SK-N-SH (cell line): ENCODE measurements around the gene RPL29. TPM values are rescaled to one million over a fixed set of nuclear protein-coding genes. Genes with fewer than 3 reads are reported as not detected.
"Not testable (repeated sequence)": the region's sequence is repeated elsewhere in the genome, so short reads cannot be mapped to it uniquely, and the experiment has no call there.

Source experiments
- CTCF ChIA-PET: fragments of 300-600, 350-600 bp; formaldehyde crosslinking; extraction: SDS; loops from one replicate; lab custom pipeline; 2021; lab: Yijun Ruan, JAX
- POLR2A ChIA-PET: fragments of 350-600 bp; sonication (Branson Sonifier 250); formaldehyde crosslinking; extraction: SDS; loops from one replicate; lab custom pipeline; 2020; ENCODE audit warnings: antibody characterized with exemption, inconsistent platforms; lab: Yijun Ruan, JAX
- DNase-seq: peaks from one replicate; pipeline ENCODE4 v3.0.0; 2012
- H2AFZ ChIP-seq: fragments of 200-600 bp; sonication (generic); 2 replicates; pipeline ENCODE4 v1.8.1; 2016; ENCODE audit warnings: antibody characterized with exemption, mild to moderate bottlenecking, low read depth
- H3F3A ChIP-seq: fragments of 200-600 bp; sonication (generic); replicated peaks from 2 replicates; pipeline ENCODE3; 2016; ENCODE audit warnings: antibody characterized with exemption, mild to moderate bottlenecking; ENCODE audit not compliant: insufficient read depth
- H3K27ac ChIP-seq, 2 experiments: fragments of 200-500 bp in 1 of 2; fragments of 200-600 bp in 1 of 2; sonication (Bioruptor generic) in 1 of 2; sonication (generic), shearing (Covaris generic) in 1 of 2; 2 replicates each; pipeline versions ENCODE4 v1.5.1 to v1.6.1; 2014 to 2016; ENCODE audit warnings: low read depth in 2 of 2, inconsistent platforms in 1 of 2, low read length in 1 of 2, mild to moderate bottlenecking in 1 of 2, mixed read lengths in 1 of 2
- H3K27me3 ChIP-seq: fragments of 200-600 bp; sonication (generic), shearing (Covaris generic); 2 replicates; pipeline ENCODE4 v1.6.1; 2016; ENCODE audit warnings: mixed run types; ENCODE audit not compliant: insufficient read depth
- H3K36me3 ChIP-seq, 2 experiments: fragments of 200-500 bp in 1 of 2; fragments of 200-600 bp in 1 of 2; sonication (Bioruptor generic) in 1 of 2; sonication (generic) in 1 of 2; replicated peaks in 1 of 2; 2 replicates each; pipeline versions ENCODE3 to v1.5.1; 2014 to 2016; ENCODE audit warnings: low read length in 1 of 2, mild to moderate bottlenecking in 1 of 2; ENCODE audit not compliant: insufficient read depth in 2 of 2, control insufficient read depth in 1 of 2
- H3K4me1 ChIP-seq, 2 experiments: fragments of 200-500 bp in 1 of 2; fragments of 200-600 bp in 1 of 2; sonication (Bioruptor generic) in 1 of 2; sonication (generic), shearing (Covaris generic) in 1 of 2; 2 replicates each; pipeline versions ENCODE4 v1.5.1 to v1.6.1; 2014 to 2016; ENCODE audit warnings: low read depth in 1 of 2, low read length in 1 of 2, mixed run types in 1 of 2; ENCODE audit not compliant: insufficient read depth in 2 of 2, control insufficient read depth in 1 of 2
- H3K4me2 ChIP-seq: fragments of 200-600 bp; sonication (generic), shearing (Covaris generic); 2 replicates; pipeline ENCODE4 v1.6.1; 2017; ENCODE audit warnings: mixed run types
- H3K4me3 ChIP-seq, 2 experiments: fragments of 200-500 bp in 1 of 2; fragments of 200-600 bp in 1 of 2; sonication (Bioruptor generic) in 1 of 2; sonication (generic), shearing (Covaris generic) in 1 of 2; 2 replicates each; pipeline versions ENCODE4 v1.5.1 to v1.8.1; 2014 to 2016; ENCODE audit warnings: low read depth in 2 of 2, inconsistent platforms in 1 of 2, low read length in 1 of 2, mild to moderate bottlenecking in 1 of 2, mixed read lengths in 1 of 2, moderate library complexity in 1 of 2
- H3K79me2 ChIP-seq: fragments of 200-600 bp; sonication (generic); 2 replicates; pipeline ENCODE4 v1.8.1; 2017; ENCODE audit warnings: mild to moderate bottlenecking; ENCODE audit not compliant: insufficient read depth
- H3K9ac ChIP-seq: fragments of 200-600 bp; sonication (generic); 2 replicates; pipeline ENCODE4 v1.6.1; 2017; ENCODE audit warnings: mixed run types
- H3K9me2 ChIP-seq: fragments of 200-600 bp; sonication (generic); 2 replicates; pipeline ENCODE4 v1.6.1; 2017; ENCODE audit warnings: mixed run types
- H3K9me3 ChIP-seq: fragments of 200-600 bp; sonication (generic); 2 replicates; pipeline ENCODE4 v1.6.1; 2017; ENCODE audit warnings: mixed run types, mild to moderate bottlenecking, moderate library complexity
- H4K20me1 ChIP-seq: fragments of 200-600 bp; sonication (generic); 2 replicates; pipeline ENCODE4 v1.6.1; 2017; ENCODE audit warnings: mild to moderate bottlenecking, mixed run types; ENCODE audit not compliant: insufficient read depth
- EP300 ChIP-seq, 2 experiments: IDR thresholded peaks; 2 replicates each; pipeline versions ENCODE4 v1.4.0 to v1.6.1; 2012; ENCODE audit warnings: borderline replicate concordance in 1 of 2, low read depth in 1 of 2, low read length in 1 of 2
- NFIC ChIP-seq: IDR thresholded peaks from 2 replicates; pipeline ENCODE4 v1.4.0; 2012; ENCODE audit warnings: borderline replicate concordance
- REST ChIP-seq: IDR thresholded peaks from 2 replicates; pipeline ENCODE4 v1.6.1; 2012; ENCODE audit warnings: mild to moderate bottlenecking, low read depth, low read length, moderate library complexity
- SMC3 ChIP-seq: IDR thresholded peaks from 2 replicates; pipeline ENCODE4 v1.6.1; 2012; ENCODE audit warnings: low read depth, low read length, improper control_type of control experiment
- WGBS: methylation state at CpG from one replicate; pipeline ENCODE4 v1.1.6; 2017; ENCODE audit warnings: low lambda C conversion rate; 5-methylcytosine and 5-hydroxymethylcytosine counted together
- polyA plus RNA-seq, 3 experiments: library from polyadenylated mRNA; depleted of rRNA; stranded (reverse); fragments of >200 nt; gene quantifications; 2 replicates each; pipeline ENCODE4 v1.2.3, GENCODE V29; 2012

Gene RPL29
- polyA plus RNA-seq, 1 of the 3 experiments (the other 2 are of a cell fraction): 3,173 TPM

GRCh38 chr3:52044869-52045619 is 49.3 kb upstream of the RPL29 start (continued):
- TF ChIP-seq REST (no peak), SMC3 (no peak)

GRCh38 chr3:52043750-52044149 is 48.1 kb upstream of the RPL29 start:
- Histone ChIP-seq H3F3A (peaks cover 18% of the 10 kb centered on the region), H3K9ac (no peak overlapping the region), H4K20me1 (no peaks in the 10 kb centered on the region), H3K4me2 (no peak overlapping the region), H3K27me3 (no peaks in the 10 kb centered on the region), H3K79me2 (peaks cover 8% of the 10 kb centered on the region; the same call in 1 of the 2 replicates), H2AFZ (no peak overlapping the region), H3K9me3 (no peaks in the 10 kb centered on the region), H3K4me1 (peaks cover 36 to 87% of the 10 kb centered on the region in 2 experiments), H3K36me3 (peaks cover 0 to 4% of the 10 kb centered on the region in 2 experiments), H3K9me2 (no peaks in the 10 kb centered on the region), H3K27ac (peak overlapping the region in 1 of 2 experiments; percentile 93; a peak in 2 of 4 replicates), H3K4me3 (no peak overlapping the region)
- DNase-seq: no peak
- ChIA-PET POLR2A (interaction anchor here (1.2 to 7.2 kb wide), 3 partner anchors 8 to 40 kb away, joined by 4 to 74 read pairs (median 57); no protein-coding TSS in a partner anchor), CTCF (interaction anchor here (0.8 to 29.9 kb wide), 8 partner anchors 10 to 101 kb away, joined by 3 to 983 read pairs (median 10); partner anchors contain the start of gene DUSP7)
- WGBS: 92% methylated on average over 6 of the region's 6 CpGs
- TF ChIP-seq NFIC (no peak), EP300 (IDR thresholded peaks at IDR 0.05; ENCODE audit: borderline replicate concordance in 1 of 2, low read depth in 1 of 2, low read length in 1 of 2) (peak in 1 of 2 experiments; percentile 38; a peak in 1 of 4 replicates)

- peaks cover 33 to 87% of the 10 kb centered on the region in 2 experiments; a peak in 3 of 4 replicates for H3K4me1 ChIP-seq
- not testable (repeated sequence) for H3K27me3 ChIP-seq, H3K4me2 ChIP-seq, H3K4me3 ChIP-seq, H3K79me2 ChIP-seq, H3K9ac ChIP-seq, DNase-seq, H4K20me1 ChIP-seq, H3K9me3 ChIP-seq, H3K36me3 ChIP-seq, H2AFZ ChIP-seq, H3K9me2 ChIP-seq
- ChIA-PET POLR2A (interaction anchor here (1.2 to 7.2 kb wide), 3 partner anchors 9 to 40 kb away, joined by 4 to 74 read pairs (median 57); no protein-coding TSS in a partner anchor), CTCF (interaction anchor here (2.4 to 29.9 kb wide), 4 partner anchors 11 to 80 kb away, joined by 13 to 983 read pairs (median 134); partner anchors contain the start of gene DUSP7)
- H3K27ac ChIP-seq: peak overlapping the region in 1 of 2 experiments; percentile 93; a peak in 2 of 4 replicates
- H3F3A ChIP-seq: peaks cover 13% of the 10 kb centered on the region
- 95% methylated on average over 1 of the region's 1 CpG for WGBS
Measured at GRCh38 chr3:52043039-52043438, 47.3 kb upstream of the RPL29 start.
